Suprapubic skin (tissue), 4 donors: ENCODE results near the gene COPS4.
A peak's percentile ranks its signal among the peaks of the same experiment; 100 is the strongest.

ENCODE experiments used
- EP300 ChIP-seq: sonication (generic); formaldehyde crosslinking; IDR thresholded peaks from one replicate; pipeline ENCODE4 v1.6.1; 2017; ENCODE audit warnings: antibody characterized with exemption
- POLR2A ChIP-seq, 2 donors: fragments of 450-650 bp; IDR thresholded peaks; one replicate each; pipeline ENCODE4 v1.6.1; 2017; ENCODE audit warnings: antibody characterized with exemption in 2 of 2, mild to moderate bottlenecking in 2 of 2, moderate library complexity in 2 of 2
- POLR2AphosphoS5 ChIP-seq, 3 donors: sonication (generic); formaldehyde crosslinking; IDR thresholded peaks; one replicate each; pipeline ENCODE4 v1.6.1; 2017; ENCODE audit warnings: antibody characterized with exemption in 3 of 3
- TF ChIP-seq, protein P1 (sequence below), 2 donors: fragments of 200-600 bp in 1 of 2; fragments of 450-650 bp in 1 of 2; sonication (generic) in 1 of 2; IDR thresholded peaks; one replicate each; pipeline ENCODE4 v1.5.1; 2016 to 2019; ENCODE audit warnings: antibody characterized with exemption in 2 of 2, mild to moderate bottlenecking in 1 of 2, moderate library complexity in 1 of 2

GRCh38 chr4:83012687-83013419 lies 22.1 kb upstream of the COPS4 start:
- TF ChIP-seq, protein P1, sequence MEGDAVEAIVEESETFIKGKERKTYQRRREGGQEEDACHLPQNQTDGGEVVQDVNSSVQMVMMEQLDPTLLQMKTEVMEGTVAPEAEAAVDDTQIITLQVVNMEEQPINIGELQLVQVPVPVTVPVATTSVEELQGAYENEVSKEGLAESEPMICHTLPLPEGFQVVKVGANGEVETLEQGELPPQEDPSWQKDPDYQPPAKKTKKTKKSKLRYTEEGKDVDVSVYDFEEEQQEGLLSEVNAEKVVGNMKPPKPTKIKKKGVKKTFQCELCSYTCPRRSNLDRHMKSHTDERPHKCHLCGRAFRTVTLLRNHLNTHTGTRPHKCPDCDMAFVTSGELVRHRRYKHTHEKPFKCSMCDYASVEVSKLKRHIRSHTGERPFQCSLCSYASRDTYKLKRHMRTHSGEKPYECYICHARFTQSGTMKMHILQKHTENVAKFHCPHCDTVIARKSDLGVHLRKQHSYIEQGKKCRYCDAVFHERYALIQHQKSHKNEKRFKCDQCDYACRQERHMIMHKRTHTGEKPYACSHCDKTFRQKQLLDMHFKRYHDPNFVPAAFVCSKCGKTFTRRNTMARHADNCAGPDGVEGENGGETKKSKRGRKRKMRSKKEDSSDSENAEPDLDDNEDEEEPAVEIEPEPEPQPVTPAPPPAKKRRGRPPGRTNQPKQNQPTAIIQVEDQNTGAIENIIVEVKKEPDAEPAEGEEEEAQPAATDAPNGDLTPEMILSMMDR (IDR thresholded peaks at IDR 0.05): peak; percentile 57 to 78
- TF ChIP-seq POLR2AphosphoS5 (IDR thresholded peaks at IDR 0.05) (peak; percentile 69 to 97 (median 87)), EP300 (peak; percentile 46), POLR2A (IDR thresholded peaks at IDR 0.05) (no peak)
